GM12873 (cell line): ENCODE data around the gene CC2D2B.

Experiments used
- CTCF ChIP-seq: IDR thresholded peaks from 2 replicates; pipeline ENCODE4 v1.5.1; 2012; ENCODE audit warnings: low read depth, mild to moderate bottlenecking, moderate library complexity, low read length, control low read depth; ENCODE audit not compliant: insufficient read depth; ENCODE audit errors: missing control alignments

Gene CC2D2B

GRCh38 chr10:96017191-96017687 is 109.5 kb downstream of the CC2D2B start:
- peak; percentile 75 for TF ChIP-seq CTCF

- TF ChIP-seq CTCF: no peak
These were observed 113.6 kb downstream of the CC2D2B start for GRCh38 chr10:96021332-96021731.

GRCh38 chr10:96022739-96023138 is 115.0 kb downstream of the CC2D2B start:
- TF ChIP-seq CTCF: no peak

GRCh38 chr10:96023168-96023567 is 115.4 kb downstream of the CC2D2B start:
- no peak for TF ChIP-seq CTCF

- peak; percentile 66 for TF ChIP-seq CTCF
These were observed 117.8 kb downstream of the CC2D2B start for GRCh38 chr10:96025566-96025965.

GRCh38 chr10:96034625-96035024 is 126.8 kb downstream of the CC2D2B start:
- no peak for TF ChIP-seq CTCF

GRCh38 chr10:96038476-96039387 is 131.0 kb downstream of the CC2D2B start:
- TF ChIP-seq CTCF: no peak
